GM10266 (cell line): ENCODE measurements around the gene TFRC.
"Not testable (repeated sequence)": the region's sequence is repeated elsewhere in the genome, so short reads cannot be mapped to it uniquely, and the experiment has no call there.

Experiments
- DNase-seq: peaks from one replicate; pipeline ENCODE4 v3.0.0; 2012; ENCODE audit errors: extremely low spot score
- CTCF ChIP-seq: IDR thresholded peaks from 2 replicates; pipeline ENCODE4 v1.5.1; 2012; ENCODE audit warnings: mild to moderate bottlenecking, low read depth; ENCODE audit not compliant: control insufficient read depth, insufficient read depth; ENCODE audit errors: missing control alignments

The TFRC gene

GRCh38 chr3:196042673-196043072 is 39.2 kb downstream of the TFRC start:
- TF ChIP-seq CTCF, result no peak
- no peak for DNase-seq

- TF ChIP-seq CTCF, result no peak
- DNase-seq, result no peak
Observed at GRCh38 chr3:196039359-196039758, 42.5 kb downstream of the TFRC start.

GRCh38 chr3:196026059-196026458 is 55.8 kb downstream of the TFRC start:
- peak; percentile 58 for TF ChIP-seq CTCF
- not testable (repeated sequence) for DNase-seq

- DNase-seq, result no peak
- no peak for TF ChIP-seq CTCF
Observed at GRCh38 chr3:196024968-196025367, 56.9 kb downstream of the TFRC start.

GRCh38 chr3:196023947-196024346 is 57.9 kb downstream of the TFRC start:
- TF ChIP-seq CTCF, result no peak

GRCh38 chr3:196022499-196022878 is 59.4 kb downstream of the TFRC start:
- DNase-seq, result not testable (repeated sequence)

More at GRCh38 chr3:196023947-196024346, 57.9 kb downstream of the TFRC start:
- DNase-seq, result no peak

- no peak for DNase-seq
- TF ChIP-seq CTCF, result no peak
Observed at GRCh38 chr3:196020373-196020772, 61.5 kb downstream of the TFRC start.

GRCh38 chr3:196019576-196019975 is 62.3 kb downstream of the TFRC start:
- DNase-seq, result not testable (repeated sequence)

GRCh38 chr3:196018159-196018558 is 63.7 kb downstream of the TFRC start:
- DNase-seq, result not testable (repeated sequence)
